Activated CD8-positive, alpha-beta memory T cell treated with anti-CD3 and anti-CD28 coated beads for 24 hours (primary cell): ENCODE results near the gene UQCC3.

Experiments used
- DNase-seq: peaks from one replicate; pipeline ENCODE4 v3.0.0-alpha.2; 2020

Gene UQCC3

DNA sequence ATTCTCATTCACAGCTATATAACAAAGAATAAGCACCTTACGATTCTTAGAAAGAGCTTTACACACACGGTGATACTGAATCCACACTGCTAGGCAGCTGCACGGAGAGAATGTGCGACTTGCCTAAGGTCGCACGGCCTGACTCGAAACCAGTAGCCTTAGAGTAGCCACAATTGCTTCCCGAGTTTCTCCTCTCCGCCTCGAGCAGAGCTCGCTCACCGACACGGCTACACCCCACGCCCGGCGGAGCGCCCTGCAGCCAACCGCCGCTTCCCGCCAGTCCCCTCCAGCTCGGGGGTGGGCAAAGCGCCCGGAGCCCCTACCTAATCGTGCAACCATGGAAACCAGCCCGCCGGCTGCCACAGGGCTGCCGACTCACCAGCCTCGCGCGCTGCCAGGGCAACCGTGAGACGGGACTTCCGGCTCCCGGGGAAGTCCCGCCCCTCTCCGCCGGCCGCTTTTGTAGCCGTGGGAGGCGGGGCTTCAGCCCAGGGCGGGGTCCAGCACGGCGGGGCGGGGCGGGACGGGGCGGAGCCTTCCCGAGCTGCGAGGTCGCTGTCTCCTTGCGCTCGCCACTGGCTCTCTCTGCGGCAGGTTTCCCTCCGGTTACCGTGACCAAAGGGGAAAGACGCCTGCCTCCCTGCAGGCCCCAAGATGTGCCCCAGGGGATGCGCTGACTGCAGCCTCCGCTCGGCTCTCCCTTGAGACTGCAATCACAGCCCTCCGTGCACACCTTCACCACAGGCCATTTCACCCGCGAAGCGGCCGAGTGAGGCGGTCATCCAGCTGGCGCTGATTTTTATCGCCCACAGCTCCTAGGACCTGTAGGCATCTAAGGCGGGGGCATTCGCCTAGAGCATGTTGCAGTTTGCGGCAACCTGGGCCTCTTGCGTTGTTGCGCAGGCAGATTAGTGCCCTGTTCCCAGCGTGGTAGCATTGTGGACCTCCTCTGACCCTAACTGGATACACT lies 34.7 kb downstream of the UQCC3 start:
- peak; percentile 97 for DNase-seq

DNA sequence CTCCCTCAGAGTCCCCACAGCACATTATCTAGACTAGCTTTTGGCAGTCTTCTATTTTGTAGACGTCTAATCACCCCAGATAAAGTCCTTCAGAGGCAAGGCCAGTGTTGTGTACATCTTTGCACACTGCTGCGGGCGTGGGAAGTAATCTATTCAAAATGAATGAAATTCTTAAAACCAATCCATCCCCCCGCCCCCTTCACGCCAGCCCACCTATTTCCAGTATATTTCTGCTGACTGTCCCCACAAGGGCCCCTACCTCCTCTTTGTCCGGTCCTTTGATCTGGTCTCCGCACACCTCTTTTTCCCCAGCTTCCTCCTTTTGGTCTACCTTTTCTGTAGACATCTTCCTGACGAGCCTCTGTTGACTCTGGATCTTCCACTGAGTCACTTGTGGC lies 35.4 kb downstream of the UQCC3 start:
- no peak for DNase-seq

DNA sequence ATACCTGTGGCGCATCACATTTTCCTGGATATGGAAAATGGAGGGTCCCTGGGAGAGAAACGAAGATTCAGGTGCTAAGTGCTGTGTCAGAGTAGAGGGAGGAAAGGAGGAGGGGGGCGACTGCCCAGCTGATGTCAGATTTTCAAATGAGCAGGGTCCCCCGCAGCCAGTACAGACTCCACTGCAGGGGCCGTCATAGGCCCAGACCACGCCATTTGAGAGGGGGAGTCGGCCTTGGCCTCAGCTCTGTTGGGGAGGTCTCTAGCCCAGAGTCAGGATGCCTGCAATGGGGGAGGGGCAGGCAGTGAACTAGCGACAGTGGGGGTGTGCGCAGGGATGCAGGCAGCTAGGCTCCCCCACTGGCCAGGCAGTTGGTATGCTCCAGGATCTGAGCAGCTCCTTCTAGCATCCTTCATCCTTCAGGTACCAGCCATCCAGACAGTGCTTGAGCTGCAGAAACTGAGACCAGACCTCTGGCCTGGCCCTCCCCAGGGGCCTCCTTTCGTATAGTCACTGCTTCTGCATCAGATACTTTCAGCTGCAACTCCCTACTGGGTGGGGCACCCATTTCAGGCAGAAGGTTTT lies 35.9 kb downstream of the UQCC3 start, which contains the start of the genes BSCL2 and GNG3:
Gene BSCL2 (minus strand): TSS at position 148 of the 585 bp plus-strand sequence. CDS start 229 bp downstream, outside the sequence.
Gene GNG3 (plus strand): TSS at position 400 of the 585 bp plus-strand sequence. CDS start 620 bp downstream, outside the sequence.
- no peak for DNase-seq

DNA sequence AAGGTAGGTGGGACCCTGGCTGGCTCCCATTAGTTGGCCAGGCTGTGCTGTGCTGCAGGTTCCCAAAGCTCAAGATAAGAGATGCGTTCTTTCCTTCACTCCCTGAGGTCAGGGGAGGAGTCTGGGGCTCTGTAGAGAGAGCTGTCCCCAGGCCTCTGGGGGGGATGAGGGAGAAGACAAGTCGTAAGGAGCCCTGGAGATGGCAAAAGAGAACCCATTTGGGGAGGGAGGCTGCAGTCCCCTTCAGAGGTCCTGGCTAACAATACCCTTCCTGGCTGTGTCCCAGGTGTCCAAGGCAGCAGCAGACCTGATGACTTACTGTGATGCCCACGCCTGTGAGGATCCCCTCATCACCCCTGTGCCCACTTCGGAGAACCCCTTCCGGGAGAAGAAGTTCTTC lies 36.9 kb downstream of the UQCC3 start:
- DNase-seq, result peak; percentile 64

DNA sequence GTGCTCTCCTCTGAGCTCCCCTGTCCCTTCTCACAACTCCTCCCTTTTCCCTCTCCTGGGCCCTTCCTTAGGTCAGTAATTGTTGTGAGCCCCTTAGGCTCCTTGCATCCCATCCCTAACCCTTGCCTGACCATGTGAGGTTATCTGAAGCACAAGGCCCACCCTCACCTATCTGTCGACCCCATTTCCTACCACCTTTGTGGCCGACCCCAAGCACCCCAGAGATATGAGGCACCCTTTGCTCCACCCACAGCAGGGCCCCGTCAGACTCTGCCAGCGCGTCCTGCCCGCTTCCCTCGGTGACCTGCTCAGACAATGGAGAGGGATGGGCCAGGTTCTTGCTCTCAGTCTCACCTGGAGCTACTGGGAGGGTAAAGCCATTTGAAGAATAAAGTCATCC lies 37.3 kb downstream of the UQCC3 start:
- DNase-seq, result no peak

DNA sequence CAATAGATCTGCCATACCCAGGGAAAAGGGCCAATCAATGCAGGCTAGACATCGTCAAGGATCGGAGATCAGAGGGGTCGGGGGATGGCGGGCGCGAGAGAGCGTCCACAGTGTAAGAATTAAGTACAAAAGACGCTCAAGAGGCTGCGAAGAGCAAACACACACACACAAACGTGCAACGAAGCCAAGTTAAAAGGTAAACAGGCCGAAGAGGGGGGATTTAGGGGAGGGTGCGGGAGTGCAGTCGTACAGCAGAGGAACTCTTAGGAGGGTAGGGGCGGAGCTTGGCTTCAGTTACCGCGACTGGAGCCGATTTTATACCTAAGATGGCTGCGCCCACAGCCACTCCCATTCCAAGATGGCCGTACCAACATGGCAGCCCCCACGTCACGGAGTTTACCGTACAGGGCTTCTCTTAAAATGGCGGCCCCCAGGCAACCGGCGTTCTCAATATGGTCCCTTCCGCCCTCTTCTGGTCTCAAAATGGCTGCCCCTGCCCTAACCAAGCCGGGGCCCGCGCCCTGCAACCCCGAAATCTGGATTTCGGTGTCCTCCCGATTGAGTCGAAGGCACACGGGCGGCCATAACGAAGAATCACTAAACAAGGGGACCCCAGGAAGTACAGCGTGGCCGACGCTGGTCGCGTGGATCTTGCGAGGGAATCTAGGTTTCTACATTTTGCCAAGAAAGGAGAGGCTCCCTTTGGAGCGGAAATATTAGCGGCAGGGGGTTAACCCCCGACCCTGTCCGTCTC lies 38.0 kb downstream of the UQCC3 start:
- DNase-seq, result peak; percentile 95

DNA sequence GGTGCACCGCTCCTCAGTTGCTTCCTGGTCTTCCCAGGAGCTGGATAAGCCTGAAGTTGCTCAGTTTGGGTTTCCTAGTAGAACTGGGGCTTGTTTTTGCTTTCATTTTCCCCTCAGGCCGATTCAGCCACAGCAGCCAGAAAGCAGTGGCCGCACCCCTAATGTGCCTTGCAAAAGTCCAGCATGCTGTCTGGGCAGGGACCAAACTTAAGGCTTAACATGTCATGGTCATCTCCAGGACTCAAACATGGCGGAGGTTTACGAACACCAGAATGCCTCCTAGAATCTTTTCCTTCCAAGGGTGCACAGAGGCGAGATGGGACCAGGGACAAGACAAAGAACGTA lies 38.5 kb downstream of the UQCC3 start:
- DNase-seq, result no peak

DNA sequence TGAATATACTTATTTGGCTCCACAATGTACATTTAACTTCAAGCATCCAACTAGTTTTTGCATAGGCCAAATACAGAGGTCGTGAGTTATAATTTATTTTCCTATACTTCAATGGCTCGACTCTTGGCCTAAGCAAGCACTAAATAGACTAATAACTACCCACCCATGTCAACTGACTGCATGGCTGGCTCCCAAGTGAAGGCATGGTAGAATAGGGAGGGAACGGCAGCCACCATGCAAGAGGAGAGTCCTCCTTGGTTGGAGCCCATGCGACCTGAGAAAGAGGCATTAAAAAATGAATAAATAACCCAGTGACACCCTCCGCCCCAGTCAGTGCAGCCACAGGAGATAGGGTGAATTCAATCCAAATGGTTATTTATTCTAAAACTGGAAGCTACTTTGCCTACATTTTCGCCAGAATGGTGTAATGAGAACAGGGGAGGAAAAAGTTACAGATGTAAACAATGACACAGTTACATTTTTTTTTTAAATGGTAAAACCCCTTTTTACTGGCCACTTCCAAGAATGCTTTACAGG lies 40.9 kb downstream of the UQCC3 start:
- DNase-seq, result no peak

DNA sequence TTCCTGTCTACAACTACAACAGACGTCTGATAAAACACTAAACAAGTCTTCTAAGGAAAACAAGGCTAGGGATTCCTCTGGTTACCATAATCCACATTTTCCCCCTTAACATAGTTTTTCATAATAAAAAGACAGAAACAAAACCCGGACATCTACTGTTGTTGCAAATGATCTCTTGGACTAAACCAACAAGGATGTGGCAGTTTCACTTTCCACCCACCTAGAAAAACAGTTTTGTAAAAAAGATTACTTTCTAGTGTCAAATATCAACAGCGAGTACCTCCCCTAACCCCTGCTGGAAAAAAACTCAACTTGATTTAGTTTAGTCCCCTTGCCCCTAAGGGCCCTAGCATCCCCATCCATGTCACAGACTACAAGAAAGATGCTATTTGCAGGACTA lies 41.4 kb downstream of the UQCC3 start:
- DNase-seq, result no peak

DNA sequence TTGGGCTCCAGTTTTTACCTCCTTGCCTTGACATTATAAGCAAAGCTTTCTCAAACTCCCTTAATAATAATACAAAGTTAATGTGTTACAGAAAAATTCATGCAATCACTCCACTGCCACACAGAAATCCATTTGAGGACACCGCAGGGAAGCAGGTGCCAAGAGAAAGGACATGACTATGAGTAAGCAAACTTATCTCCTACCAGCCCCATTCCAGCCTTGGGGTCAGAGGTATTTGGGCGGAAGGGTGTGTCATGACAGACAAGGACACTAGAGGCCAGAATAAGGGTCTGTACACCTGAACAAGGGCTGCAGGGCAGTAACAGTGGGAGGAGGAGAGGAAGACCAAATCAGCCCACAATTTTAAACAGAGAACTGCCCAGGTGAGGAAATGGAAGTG lies 41.9 kb downstream of the UQCC3 start:
- DNase-seq, result no peak

DNA sequence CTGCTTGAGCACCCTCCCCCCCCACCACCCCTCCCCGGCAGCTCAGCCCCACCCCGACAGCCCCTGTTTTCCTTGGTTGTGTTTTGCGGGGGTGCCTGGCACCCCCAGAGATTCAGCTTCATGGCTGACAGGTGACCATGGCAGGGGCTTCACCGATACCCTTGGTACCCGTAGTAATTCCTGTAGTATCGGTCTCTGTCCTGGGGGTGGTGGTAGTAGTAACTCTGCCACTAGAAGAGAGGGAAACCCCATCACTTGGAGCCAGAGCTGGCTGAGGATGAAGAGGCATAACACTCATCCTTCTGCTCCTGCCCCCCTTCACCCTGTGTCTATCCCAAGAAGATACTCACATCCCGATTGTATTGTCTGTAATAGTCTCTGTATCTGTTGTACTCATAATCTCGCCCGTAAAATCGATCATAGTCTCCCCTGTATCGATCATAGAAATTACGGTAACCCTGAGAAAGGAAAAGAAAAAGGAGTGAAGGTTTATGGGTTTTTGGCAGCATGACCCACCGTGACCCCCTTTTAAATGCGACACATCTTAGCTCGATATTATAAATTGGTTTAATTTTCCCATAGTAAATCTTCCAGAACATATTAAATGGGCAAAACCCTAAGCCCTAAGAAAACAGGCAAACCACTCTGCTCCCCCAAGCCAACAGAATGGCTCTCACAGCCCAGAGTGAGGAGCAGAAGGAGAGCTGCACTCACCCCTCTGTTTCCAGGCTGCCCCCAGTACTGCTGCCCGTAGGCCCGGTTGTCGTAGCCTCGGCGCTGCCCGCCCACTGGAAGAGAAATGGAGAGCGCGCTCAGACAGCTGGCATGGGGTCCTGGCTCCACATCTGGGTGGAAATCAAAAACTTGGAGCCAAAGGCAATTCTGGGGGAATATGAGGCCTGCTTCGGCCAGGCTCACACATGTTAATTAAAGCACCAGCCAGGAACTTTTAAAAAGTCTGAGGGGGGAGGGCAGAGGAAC lies 44.0 kb downstream of the UQCC3 start:
- no peak for DNase-seq

DNA sequence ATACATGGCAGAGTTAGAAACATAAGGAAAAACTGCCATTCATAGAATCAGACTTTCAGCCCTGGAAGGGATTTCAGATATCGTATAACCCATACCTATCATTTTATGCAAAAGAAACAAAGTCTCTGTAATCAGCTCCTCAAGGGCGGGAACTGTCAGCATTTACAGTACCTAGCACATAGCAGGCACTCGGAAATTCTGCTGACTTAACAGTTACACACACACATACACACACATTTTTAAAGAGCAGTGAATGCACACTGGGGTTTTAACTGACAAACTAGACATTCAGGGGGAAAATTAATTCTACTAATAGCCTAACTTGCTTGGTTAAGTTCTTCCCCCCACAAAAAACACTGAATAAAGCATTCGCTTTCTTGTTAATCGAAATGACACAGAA lies 44.7 kb downstream of the UQCC3 start:
- DNase-seq, result no peak

DNA sequence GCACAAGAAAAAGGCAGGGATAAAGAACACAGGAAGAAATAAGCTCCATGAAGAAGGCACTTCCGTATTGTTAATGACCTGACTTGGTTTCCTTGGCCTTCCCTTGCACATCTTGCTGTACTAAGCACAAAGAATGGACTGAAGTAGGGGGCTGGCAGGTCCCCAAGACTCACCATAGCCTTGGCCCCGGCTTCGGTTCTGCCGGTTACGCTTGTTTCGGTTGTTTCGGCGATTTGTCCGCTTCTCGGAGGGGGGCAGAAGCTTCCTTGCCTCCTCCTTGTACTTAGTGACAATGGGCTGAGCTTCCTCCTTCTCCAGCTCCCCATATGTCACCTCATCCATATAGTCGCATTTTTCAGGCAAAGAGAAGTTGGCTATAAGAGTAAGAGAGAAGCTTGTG lies 45.3 kb downstream of the UQCC3 start:
- no peak for DNase-seq

DNA sequence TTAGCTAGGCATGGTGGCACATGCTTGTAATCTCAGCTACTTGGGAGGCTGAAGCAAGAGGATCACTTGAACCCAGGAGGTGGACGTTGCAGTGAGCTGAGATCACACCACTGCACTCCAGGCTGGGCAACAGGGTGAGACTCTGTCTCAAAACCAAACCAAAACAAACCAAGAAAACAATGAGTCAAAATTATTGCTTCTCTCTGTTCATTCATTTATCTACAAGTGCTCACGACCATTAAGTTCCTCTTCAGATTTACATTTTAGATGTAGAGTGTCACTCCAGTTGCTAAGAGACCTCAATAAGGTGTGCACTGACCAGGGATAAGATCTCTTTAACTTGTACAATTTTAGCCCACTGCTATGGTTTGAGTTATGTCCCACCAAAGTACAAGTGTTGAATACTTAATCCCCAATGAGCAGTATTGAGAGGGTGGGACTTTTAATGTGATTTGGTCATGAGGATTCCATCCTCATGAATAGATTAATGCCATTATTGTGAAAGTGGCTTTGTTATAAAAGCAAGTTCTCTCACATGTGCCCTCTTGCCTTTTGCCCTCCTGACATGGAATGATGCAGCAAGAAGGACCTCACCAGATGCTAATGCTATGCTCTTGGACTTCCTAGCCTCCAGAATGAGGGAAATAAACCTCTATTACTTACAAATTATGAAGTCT lies 48.0 kb downstream of the UQCC3 start:
- DNase-seq, result no peak

DNA sequence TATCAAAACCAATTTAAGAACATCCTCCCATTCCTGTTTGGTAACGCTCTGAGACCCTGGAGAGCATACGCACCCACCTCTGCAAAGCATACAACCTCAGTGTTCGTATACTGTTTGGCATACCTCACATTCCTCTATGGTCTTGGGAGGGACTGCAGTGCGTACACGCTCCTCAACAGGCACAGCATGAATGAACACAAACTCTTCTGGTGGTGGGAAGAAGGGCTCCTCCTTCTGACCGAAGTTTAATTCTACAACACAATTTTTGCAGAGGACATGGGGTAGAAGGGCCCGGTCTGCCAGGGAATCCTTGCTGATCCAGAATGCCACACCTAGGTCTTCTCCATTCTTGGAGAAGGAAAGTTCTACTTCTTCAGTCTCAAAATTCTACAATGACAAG lies 50.5 kb downstream of the UQCC3 start:
- DNase-seq, result no peak
